HG02588 (cell line): ENCODE data around the gene ADPGK.

Experiments
- ATAC-seq: cut with Tn5 transposase; IDR thresholded peaks from one replicate; pipeline ENCODE4 v1.9.1; 2021; ENCODE audit warnings: mild to moderate bottlenecking, moderate library complexity; ENCODE audit not compliant: unreplicated experiment

Gene ADPGK

GRCh38 chr15:72790302-72790910, 6.8 kb upstream of the ADPGK start:
- no peak for ATAC-seq

DNA sequence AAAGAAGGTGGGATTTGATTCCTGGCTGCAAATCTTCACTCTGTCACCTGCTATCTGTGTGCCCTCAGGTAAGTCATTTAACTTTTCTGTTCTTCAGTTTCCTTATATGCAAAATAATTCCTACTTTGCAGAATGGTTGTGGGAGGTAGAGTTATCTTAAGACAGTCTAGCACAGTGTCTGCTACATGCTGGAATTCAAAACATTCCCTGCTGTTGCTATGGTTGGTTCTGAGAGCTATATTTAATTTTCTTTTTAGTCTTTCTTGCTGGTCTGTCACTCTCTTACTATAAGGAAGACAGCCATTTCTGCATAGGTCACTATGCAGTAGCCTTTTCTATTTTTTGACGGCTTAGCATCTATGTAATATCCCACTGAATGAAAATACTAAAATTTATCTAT, 4.0 kb upstream of the ADPGK start:
- ATAC-seq = no peak

DNA sequence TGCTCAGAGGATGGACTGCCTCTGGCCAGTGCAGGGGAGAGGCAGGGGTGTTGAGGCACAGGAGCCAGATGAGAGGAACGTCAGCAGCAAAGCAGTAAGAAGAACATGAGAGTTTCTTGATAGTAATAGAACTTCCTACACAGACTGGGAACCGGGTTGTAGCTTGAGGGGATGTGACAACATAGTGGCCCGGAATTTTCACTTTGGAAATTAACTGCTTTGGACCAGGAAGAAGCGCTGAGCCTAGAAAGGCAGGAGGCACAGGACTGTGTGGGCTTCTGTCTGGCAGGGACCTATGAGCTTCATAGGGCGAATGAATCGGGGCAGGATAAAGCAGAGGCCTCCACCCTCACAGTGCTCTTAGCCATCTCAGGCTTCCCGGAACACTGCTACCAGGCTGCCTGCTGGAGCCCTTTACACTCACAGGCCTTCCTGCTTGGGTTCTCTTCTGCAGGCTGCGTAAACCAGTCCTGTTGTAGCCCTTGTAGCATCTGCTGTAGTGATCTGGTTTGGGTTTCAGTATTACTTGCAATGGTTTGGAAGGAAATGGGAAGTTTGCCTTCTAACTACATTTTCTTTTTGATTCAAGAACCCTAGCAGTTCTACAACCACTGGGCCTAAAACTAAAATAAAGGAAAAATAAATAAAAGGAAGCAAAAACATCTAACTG, 3.3 kb upstream of the ADPGK start:
- ATAC-seq = no peak

- ATAC-seq = no peak
Observed at GRCh38 chr15:72786242-72786641, 2.7 kb upstream of the ADPGK start.

- ATAC-seq = no peak
Observed at GRCh38 chr15:72785841-72786240, 2.3 kb upstream of the ADPGK start.

- ATAC-seq = no peak
Observed at GRCh38 chr15:72785432-72785831, 1.9 kb upstream of the ADPGK start.

GRCh38 chr15:72784456-72784876, 908 bp upstream of the ADPGK start:
- no peak for ATAC-seq

DNA sequence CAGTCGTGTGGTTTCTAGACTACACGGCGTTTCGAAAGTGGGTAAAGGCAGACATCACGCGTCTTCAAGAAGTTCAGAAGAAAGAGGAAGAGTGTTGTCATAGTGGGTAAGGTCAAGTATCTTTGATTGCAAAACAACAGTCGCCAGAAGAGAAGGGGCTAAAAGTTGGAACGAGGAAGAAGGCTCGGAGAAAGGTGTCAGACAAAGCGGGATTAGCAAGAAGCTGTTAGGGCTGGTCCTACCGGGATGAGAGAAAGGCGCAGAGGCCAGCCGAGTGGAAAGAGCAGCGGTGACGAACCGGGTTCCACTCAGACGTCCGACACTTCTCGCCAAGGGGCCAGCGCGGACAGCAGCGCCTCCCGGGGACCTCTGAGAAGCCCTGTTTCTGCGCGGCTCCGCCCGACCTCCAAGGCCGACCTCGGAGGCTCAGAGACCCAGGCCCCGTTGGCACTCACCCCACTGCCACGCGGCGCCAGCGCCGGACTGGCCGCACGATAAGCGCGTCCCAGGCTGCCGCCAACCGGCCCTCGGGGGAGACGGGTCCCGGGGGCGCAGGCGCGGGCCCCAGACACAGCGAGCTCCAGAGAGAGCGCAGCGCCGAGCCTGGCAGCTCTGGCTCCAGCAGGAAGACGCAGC, 436 bp downstream of the ADPGK start:
- ATAC-seq = peak; percentile 35

- no peak for ATAC-seq
Observed at GRCh38 chr15:72782274-72783003, 1.1 kb downstream of the ADPGK start.

DNA sequence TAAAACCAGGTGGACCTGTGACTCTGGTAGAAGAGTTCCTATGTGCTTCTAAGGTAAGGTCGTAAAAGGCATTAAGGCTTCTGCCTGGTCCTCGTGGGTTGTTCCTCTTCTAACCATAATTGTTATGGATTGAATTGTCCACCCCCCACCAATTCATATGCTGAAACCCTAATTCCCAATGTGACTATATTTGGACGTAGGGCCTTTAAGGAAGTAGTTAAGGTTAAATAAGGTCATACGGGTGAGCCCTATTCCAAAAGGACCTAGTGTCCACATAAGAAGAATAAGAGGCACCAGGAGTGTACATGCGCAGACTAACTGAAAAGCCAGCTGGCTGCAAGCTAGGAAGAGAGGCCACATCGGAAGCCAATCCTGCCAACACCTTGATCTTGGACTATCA, 1.9 kb downstream of the ADPGK start:
- no peak for ATAC-seq

DNA sequence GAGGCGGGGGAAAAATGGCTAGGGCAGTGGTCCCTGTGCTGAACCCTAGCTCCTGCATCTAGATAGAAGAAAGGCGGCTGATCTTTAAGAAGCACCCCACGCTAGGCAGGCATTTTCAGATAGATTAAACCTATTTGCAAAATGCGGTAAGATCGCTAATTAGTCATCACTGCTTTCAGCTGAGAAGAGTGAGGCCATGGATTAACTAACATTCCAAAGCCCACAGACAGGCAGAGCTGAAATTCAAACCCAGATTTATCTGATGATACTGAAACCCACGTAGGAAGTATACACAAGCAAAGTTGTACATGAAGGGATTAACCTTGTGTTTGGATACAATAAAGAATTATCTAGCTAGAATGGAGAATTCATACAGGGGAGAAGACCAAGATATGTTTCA, 4.8 kb downstream of the ADPGK start:
- ATAC-seq = no peak

DNA sequence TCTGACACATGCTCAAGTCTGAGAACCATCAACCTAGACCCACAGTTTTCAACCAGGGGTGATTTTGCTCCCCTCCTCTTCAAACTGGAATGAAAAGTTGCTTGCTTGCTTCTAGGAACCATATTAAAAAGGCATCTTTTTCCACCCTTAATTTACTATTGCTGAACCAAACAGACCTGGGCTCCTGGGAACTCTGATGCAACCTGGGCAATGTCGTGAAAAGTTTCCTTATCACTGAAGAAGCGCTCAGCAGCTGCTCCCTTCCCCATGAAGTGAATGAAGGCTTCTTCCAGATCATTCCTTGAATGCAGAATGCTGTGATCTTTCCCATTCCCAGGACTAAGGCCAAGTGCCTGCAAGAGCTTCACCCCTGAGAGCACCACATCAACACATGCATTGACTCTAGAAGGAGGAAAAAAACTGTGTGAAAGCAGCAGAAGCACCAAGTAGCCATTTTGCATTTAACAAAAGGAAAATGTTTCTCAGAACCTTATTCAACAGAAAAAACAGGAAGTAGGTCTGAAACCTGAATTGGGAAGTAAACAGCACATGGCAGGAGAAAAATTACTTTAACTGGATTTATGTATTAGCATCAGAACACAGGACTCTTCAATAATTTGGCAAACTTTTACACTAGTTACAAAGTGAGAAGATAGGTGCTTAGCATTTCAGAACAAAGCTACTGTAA, 8.7 kb downstream of the ADPGK start:
- ATAC-seq = no peak

GRCh38 chr15:72771329-72771725, 12.2 kb downstream of the ADPGK start:
- no peak for ATAC-seq

- ATAC-seq = no peak
Observed at GRCh38 chr15:72770673-72771328, 12.8 kb downstream of the ADPGK start.

DNA sequence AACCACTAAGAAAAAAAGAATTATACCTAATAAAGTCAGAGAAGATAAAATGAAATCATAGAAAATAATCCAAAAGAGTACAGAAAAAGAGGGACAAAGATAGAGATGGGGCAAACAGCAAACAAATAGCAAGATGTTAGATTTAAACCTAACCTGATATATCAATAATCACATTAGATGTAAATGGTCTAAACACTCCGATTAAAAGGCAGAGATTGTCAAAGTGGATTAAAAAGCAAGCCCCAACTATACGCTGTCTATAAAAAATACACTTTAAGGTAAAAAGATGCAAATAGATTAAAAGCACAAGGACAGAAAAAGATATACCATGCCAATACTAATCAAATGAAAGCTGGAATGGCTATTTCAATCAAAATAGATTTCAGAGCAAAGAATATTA, 16.8 kb downstream of the ADPGK start:
- ATAC-seq = no peak

DNA sequence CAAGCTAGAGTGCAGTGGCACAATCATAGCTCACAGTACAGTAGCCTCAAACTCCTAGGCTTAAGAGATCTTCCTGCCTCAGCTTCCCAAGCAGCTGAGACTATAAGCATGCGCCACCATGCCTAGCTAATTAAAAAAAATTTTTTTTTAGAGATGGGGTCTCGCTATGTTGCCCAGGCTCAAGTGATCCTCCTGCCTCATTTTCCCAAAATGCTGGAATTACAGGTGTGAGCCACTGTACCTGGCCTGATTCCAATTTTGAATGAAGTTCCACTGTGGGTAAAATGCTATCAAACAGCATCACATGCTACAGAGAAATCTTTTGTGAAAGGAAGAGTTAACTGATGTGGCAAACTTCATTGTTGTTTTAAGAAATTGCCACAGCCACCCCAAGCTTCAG, 17.5 kb downstream of the ADPGK start:
- no peak for ATAC-seq

DNA sequence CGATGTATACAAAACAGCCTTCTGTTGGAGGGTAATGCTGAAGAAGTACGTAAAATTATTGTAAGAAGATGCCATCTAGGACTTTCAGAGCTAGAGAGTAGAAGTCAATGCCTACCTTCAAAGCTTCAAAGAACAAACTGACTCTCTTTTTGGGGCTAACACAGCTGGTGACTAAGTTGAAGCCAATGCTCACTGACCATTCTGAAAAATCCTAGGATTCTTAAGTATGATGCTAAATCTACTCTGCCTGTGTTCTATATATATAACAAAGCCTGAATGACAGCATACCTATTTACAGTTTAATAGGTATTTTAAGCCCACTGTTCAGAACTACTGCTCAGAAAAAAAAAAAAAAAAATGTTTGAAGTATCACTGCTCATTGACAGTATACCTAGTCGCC, 18.9 kb downstream of the ADPGK start:
- ATAC-seq = no peak

- no peak for ATAC-seq
Observed at GRCh38 chr15:72760590-72761260, 22.8 kb downstream of the ADPGK start.

- no peak for ATAC-seq
Observed at GRCh38 chr15:72758182-72758581, 25.4 kb downstream of the ADPGK start.

DNA sequence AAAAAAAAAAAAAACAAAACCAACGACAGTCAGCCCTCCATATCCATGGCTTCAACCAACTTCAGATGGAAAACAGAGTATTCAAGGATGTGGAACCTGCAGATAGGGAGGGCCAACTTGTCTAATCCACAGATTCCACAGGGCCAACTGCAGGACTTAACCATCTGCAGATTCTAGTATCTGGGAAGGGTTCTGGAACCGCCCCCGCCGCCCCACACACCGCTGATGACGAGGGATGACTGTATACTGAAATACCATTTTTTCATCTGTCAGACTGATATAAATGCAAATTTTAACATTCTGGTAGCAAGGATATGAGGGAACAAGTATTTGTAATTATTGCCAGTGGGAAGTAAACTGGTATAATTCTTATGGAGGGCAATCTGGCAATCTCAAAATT, 29.5 kb downstream of the ADPGK start:
- ATAC-seq = no peak
